HG03442 (cell line): ENCODE measurements around the gene FAM156A.
"Not testable (repeated sequence)": the region's sequence is repeated elsewhere in the genome, so short reads cannot be mapped to it uniquely, and the experiment has no call there.

Source experiments
- ATAC-seq: cut with Tn5 transposase; IDR thresholded peaks from one replicate; pipeline ENCODE4 v1.9.1; 2021; ENCODE audit warnings: mild to moderate bottlenecking, moderate library complexity; ENCODE audit not compliant: unreplicated experiment

The FAM156A gene

GRCh38 chrX:52907137-52907536 is 51.2 kb downstream of the FAM156A start:
- ATAC-seq = not testable (repeated sequence)

GRCh38 chrX:52906072-52906471 is 52.2 kb downstream of the FAM156A start:
- ATAC-seq = not testable (repeated sequence)

- ATAC-seq = not testable (repeated sequence)
Observed at GRCh38 chrX:52905531-52905930, 52.8 kb downstream of the FAM156A start.
